Stimulated activated CD8-positive, alpha-beta memory T cell treated with anti-CD3 and anti-CD28 coated beads, Interleukin-2, amount 100 ng/mL, for 1 hour (primary cell): ENCODE data around the gene TPBGL.

Experiments used
- DNase-seq, 2 donors: peaks; one replicate each; pipeline ENCODE4 v3.0.0-alpha.2; 2020; ENCODE audit warnings: low read depth in 2 of 2

The TPBGL gene, protein sequence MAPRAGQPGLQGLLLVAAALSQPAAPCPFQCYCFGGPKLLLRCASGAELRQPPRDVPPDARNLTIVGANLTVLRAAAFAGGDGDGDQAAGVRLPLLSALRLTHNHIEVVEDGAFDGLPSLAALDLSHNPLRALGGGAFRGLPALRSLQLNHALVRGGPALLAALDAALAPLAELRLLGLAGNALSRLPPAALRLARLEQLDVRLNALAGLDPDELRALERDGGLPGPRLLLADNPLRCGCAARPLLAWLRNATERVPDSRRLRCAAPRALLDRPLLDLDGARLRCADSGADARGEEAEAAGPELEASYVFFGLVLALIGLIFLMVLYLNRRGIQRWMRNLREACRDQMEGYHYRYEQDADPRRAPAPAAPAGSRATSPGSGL

DNA sequence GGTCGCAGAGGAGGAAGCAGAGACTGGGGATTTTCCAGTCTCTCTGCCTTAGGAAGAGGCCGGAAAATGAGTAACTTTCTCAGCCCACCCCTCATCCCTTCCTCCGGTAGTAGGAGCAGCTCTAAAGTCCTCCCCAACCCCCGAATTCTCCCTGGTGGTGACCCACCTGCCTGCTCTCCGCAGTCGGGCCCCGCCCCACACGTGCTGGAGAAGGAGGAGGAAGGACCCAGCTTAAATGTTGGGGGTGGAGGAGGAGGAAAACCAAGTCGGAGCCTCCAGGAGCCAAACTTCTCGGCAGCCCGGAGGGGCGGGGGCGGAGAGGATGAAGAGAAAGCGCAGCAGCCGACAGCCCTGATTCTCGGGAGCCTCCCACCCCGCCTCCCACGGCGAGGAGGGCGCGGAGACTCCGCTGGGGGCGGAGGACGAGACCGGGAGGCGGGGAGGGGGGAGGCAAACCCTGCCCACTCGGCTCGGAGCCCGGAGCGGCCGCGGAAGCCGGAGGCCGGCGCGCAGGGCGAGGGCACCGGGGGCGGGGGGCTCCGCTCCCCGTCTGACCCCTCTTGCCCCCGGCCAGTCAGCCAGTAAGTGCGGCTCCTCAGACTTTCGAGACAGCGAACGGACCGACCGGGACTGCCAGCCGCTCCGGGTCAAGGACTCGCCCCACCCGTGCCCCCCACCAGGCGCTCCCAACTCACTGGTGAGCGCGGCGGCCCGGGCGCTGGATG lies at the start of gene TPBGL:
TPBGL (plus strand) TSS at position 464 of the 725 bp plus-strand sequence. CDS start 276 bp downstream, outside the sequence.
- DNase-seq: no peak

- DNase-seq: no peak
Measured at GRCh38 chr11:75191330-75191717, 49.2 kb upstream of the TPBGL start.

- DNase-seq: no peak
Measured at GRCh38 chr11:75193271-75193670, 47.3 kb upstream of the TPBGL start.

DNA sequence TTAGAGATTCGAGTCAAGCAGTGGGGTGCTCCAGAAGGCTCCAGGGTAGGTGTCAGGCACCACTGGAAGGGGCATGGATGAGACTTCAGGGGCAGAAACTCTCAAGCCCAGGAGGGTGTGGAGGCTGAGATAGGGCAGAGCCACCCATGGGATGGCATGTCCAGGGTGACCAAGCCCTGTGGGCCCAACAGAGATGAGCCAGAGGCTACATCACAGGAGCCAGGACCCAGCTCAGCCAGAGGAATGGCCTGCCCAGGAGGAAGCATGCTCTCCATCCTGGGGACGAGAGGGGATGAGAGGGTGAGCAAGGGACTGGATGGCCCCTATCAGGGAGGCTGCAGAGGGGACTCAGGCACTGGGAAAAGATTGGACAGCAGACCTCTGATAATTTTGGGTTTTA lies 46.9 kb upstream of the TPBGL start:
- DNase-seq: no peak

GRCh38 chr11:75194147-75194546 lies 46.4 kb upstream of the TPBGL start:
- no peak for DNase-seq

DNA sequence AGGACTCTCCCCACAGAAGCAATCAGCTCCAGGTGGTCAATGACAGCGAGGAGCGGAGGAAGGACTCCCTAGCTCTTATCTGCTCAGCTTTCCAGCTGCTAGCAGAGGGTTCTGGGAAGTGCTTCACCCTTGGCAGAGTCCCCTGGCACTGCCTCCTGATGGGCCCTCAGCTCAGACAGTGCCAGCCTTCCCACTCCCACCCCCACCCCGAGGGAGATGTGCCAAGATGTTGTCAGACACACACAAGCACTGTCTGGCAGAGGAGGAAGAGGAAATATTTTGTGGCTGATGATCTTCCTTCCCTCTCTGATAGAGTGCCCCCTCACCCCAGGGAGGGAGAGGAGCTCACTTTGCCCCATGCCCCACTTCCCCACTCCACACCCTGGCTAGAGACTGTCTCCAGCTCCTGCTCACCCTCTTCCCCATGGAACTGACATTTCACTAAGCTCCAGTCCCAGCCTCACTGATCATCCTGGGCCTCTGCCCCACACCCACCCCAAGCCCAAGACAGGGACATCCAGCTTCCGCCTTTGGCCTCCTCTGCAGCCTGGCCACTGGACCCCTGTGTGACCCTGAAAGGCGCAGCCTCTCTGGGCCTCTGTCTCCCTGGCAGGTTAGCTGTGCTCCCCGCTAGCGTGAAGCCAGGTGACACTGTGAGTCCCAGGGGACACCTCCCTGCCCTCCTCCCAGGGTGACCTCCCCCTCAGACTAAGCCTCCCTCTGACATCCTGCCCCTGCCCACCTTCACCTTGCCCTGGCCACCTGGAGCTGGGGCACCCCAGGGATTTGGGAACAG lies 45.2 kb upstream of the TPBGL start:
- DNase-seq: no peak

DNA sequence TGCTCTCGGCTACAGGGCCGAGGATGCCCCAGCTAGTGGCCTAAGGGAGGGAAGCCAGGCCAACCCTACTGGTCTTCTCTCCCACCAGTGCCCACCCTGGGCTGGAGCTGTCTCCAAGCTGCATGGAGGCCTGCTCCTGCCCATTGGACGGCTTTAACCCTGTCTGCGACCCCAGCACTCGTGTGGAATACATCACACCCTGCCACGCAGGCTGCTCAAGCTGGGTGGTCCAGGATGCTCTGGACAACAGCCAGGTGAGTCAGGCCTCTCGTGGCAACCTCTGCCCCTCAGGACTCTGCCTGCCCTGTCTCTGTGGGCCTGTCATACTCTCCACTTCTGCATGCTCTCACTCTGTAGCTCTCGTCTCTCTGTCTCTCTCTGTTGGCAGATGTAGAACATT lies 44.1 kb upstream of the TPBGL start:
- no peak for DNase-seq

DNA sequence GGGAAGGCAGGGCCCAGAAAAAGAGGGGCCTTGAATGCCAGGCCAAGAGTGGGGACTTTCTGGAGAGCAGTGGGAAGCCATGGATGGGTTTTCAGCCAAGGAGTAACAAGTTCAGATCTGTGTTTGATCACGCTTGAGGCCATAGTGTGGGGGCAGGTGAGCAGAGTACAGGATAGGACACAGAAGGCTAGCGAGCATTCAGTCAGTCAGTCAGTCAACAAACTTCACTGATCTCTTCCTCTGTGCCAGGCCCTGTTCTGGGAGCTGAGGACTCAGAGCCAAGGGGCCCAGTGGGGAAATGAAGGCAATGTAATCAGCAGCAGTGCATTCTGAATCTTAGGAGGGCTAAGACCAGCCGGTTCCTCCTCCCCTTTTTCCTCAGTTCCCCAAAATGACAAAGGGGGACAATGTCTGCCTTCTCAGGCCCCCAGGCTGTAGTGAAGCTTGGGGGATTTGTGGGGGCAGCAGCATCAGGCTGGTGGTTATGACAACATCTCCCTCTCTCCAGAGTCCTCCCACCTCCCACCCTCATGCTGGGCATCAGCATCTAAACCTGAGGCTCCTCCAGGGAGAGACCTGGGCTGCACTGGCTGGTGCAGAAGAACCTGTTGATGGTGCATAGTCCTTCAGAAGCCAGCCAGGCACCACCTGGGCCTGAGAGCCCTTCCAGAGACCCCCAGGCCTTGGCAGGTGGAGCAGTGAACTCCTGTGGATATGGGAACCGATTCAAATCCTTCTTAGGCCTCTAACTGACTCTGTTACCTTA lies 42.9 kb upstream of the TPBGL start:
- DNase-seq: no peak

DNA sequence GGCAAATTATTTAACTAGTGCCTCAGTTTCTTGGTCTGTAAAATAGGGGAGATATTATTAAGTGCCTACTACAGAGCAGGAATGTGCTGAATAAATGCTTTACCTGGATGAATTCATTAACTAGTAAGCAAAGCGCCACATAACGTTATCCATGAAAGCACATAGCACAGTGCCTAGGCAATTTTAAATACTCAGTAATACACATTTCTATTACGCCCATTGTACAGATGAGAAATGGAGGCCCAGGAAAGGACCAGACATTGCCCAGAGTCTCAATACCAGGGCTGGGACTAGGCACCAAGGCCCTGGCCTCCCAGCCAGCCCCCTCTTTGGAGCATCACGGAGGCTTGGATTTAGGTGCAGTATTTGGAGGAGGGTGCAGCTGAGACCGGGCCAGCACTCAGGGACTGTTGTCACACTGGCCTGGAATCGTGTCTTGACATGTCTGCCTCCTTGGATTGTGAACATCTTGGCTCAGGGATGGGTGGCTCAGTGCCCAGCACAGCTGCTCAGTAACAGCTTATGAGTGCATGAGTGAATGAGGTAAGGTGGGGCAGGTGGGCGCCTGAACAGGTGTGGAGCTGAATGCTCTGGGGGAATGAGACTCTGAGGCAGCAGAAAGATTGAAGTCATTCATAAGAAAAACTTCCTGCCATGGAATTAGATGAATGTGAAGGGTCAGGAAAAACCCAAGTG lies 42.1 kb upstream of the TPBGL start:
- no peak for DNase-seq

- DNase-seq: no peak
Measured at GRCh38 chr11:75199412-75199955, 41.1 kb upstream of the TPBGL start.

GRCh38 chr11:75200051-75200450 lies 40.5 kb upstream of the TPBGL start:
- DNase-seq: no peak

GRCh38 chr11:75200531-75200930 lies 40.0 kb upstream of the TPBGL start:
- no peak for DNase-seq

DNA sequence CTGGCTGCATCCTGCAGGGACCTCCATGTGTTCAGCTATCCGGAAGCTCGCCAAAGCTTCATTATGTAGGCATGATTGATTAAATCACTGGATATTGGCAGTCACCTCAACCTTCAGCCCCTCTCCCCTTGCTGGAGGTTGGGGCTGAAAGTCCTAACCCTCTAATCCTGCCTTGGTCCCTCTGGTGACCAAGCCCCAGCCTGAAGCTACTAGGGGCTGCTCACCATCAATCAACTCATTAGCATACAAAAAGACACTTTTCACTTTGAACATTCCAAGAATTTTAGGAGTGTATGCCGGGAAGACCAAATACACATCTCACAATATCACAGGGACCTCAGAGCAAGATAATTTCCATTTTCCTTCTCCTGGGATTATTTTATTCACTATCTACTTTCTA lies 38.8 kb upstream of the TPBGL start:
- DNase-seq: no peak

DNA sequence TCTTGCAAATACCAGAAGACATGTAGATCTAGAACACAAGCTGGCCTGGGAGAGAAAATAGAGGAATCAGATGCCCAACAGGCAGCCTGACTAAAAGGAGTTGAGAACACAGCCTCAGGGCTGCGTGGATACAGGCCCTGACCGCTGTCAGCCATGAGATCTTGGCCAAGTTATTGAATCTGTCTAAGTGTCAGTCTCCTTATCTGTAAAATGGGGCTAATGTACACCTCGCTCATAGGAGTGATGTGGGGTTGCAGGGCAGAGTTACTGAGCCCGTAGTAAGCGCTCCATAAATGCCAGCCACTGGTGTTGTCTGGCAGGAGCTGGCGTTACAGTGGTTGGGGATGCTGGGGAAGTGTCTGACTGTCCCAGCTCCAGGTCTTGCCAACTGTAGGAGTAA lies 38.4 kb upstream of the TPBGL start:
- DNase-seq: no peak

- no peak for DNase-seq
Measured at GRCh38 chr11:75203138-75203537, 37.4 kb upstream of the TPBGL start.

DNA sequence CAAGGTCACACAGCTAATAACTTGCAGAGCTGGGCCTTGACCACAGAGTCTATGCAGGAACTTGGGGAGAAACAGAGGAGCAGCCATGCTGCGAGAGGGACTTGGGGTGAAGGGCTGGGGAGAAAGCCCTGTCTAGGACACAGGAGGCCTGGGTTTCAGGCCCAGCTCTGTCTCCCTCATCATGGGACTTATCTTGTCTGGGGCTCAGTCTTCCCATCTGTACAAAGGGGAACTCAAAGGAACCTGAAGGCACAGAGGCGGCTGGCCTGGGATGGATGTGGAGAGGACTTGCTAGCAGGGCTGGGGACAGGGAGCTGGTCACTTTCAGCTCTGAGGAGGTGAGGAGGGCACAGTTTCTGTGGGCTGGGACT lies 36.9 kb upstream of the TPBGL start:
- no peak for DNase-seq

DNA sequence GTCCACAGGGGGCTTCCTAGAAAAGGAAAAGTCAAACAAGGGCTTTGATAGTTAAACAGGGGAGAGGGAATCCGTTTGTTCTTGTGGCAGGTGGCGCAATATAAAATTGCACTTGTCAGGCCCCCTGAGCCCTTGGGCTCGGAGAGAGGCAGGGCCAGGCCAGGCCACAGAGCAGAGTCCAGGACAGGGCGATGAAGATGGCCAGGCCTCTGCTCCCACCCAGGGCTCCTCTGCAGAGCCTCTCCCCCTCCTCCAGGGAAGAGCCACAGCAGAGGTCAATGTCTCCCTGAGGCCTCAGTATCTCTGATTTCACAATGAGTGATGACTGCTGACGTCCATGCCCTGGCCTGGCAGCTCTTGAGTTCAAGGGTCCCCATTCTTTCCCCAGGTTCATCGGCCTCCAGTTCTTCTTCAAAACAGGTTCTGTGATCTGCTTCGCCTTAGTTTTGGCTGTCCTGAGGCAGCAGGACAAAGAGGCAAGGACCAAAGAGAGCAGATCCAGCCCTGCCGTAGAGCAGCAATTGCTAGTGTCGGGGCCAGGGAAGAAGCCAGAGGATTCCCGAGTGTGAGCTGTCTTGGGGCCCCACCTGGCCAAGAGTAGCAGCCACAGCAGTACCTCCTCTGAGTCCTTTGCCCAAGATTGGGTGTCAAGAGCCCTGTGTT lies 36.4 kb upstream of the TPBGL start:
- no peak for DNase-seq

GRCh38 chr11:75204685-75205563 lies 35.6 kb upstream of the TPBGL start:
- DNase-seq: peak; percentile 57 to 72

GRCh38 chr11:75205564-75206020 lies 35.0 kb upstream of the TPBGL start:
- DNase-seq: no peak
